Endometrium (tissue), 2 donors: Measurements from ENCODE around the gene TOGARAM2.
"Not testable (repeated sequence)": the region's sequence is repeated elsewhere in the genome, so short reads cannot be mapped to it uniquely, and the experiment has no call there.

Experiments used
- FAIRE-seq: peaks from 2 replicates; lab custom pipeline; 2012; peaks lifted over from hg19 to GRCh38; lab: Jason Lieb, UNC
- donor health status: control.
- donor health status: control.

The TOGARAM2 gene

DNA sequence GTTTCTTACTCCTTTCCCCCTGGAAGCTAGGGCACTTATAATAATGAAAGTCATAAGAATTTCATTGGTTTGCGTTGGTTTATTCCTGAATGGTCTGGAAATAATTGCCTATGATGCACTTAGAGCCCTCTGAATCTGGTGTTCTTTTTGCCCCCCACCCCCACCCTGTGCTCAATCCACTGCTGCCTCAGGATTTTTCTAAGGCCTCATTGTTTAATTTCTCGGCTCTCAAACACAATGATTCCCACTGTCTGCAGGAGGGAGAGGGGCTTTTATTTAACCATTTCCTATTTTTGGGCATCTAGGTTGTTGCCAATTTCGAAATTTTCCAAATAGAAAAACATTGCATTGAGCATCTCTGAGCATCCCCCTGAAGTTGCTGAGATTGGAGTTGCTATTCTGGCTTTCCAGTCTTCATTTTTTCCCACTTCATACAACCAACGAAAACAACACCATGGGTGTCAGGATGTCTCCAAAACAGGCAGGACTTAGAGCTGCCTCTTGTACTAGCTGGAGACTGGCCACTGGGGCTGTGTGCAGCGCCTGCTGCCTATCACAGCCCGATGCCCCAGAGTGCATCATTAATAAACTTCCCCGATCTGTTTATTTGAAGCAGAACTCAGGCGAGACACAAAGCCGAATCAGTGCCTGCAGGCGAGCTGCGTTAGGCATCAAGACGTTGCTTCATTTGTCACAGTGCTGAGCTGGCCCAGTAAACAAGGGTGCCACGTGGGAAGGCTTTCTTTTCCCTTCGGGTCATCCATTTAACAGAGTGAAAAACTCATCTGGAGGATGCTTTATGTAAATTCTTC is 95.0 kb downstream of the TOGARAM2 start:
- no peak for FAIRE-seq

DNA sequence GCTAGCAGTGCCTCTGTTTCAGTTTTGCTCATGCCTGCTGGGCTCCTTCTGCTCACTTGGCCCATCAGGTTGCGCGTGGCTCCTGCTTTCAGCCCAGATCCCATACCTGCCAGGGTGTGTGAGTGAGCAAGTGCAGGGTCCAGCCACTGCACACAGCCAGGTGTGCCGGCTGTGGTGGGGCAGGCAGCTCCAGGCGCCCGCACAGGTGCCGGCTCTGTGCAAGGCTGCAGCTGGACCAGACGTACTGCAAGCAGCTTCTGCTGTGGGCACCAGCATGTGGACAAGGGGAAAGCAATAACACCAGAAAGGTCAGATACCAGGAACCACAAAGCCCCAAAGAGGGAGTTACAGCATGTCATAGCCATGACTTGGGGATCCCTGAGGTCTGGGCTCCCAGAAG is 98.8 kb downstream of the TOGARAM2 start:
- FAIRE-seq: no peak

- no peak for FAIRE-seq
Measured at GRCh38 chr2:29080886-29081743, 100.0 kb downstream of the TOGARAM2 start.

DNA sequence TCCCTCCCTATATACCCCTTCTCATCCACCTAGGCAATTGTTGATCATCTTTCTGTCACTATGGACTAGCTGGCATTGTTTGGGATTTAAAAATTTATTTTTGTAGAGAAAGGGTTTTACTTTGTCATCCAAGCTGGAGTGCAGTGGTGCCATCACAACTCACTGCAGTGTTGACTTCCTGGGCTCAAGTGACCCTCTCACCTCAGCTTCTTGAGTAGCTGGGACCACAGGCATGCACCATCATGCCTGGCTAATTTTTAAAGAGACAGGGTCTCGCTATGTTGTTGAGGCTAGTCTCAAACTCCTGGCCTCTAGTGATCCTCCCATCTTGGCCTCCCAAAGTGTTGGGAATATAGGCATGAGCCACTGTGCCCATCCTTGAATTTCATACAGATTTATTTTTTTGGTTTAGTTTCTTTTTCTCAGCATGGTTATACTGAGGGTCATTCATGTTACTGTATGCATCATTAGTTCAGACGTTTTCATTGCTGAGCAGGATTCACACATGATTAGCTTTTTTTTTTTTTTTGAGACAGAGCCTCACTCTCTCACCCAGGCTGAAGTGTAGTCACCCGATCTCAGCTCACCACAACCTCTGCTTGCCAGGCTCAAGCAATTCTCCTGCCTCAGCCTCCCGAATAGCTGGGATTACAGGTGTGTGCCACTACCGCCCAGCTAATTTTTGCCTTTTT is 101.9 kb downstream of the TOGARAM2 start:
- FAIRE-seq: no peak

- no peak for FAIRE-seq
Measured at GRCh38 chr2:29084554-29084953, 103.5 kb downstream of the TOGARAM2 start.

- not testable (repeated sequence) for FAIRE-seq
Measured at GRCh38 chr2:29090311-29090710, 109.2 kb downstream of the TOGARAM2 start.

GRCh38 chr2:29096969-29097368 is 115.9 kb downstream of the TOGARAM2 start:
- FAIRE-seq: no peak

GRCh38 chr2:29097569-29097968 is 116.5 kb downstream of the TOGARAM2 start:
- no peak for FAIRE-seq

DNA sequence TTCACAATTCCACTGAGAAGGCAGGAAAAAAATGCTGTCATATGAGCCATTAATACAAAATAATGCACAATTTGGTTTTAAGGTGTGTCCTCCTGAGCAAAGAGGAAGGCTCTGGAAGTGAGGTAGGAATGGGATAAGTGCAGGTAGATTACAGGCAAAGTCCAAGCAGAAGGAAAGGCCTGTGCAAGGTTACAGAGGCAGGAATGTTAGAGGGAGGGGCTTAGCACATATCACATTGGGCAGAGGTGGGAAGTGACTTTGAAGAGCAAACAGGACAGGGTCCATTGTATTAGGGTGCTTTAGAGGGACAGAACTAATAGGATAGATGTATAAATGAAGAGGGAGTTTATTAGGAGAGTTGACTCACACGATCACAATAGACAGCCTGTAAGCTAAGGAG is 119.5 kb downstream of the TOGARAM2 start:
- FAIRE-seq: no peak
